Measurements from ENCODE around the gene EXD3. TPM values are rescaled to one million over a fixed set of nuclear protein-coding genes. Genes with fewer than 3 reads are reported as not detected.
A peak's percentile ranks its signal among the peaks of the same experiment; 100 is the strongest.
"Not testable (repeated sequence)": the region's sequence is repeated elsewhere in the genome, so short reads cannot be mapped to it uniquely, and the experiment has no call there.

EXD3 gene
- total RNA-seq, 1 donor from 2014 or later = 8.1 TPM

DNA sequence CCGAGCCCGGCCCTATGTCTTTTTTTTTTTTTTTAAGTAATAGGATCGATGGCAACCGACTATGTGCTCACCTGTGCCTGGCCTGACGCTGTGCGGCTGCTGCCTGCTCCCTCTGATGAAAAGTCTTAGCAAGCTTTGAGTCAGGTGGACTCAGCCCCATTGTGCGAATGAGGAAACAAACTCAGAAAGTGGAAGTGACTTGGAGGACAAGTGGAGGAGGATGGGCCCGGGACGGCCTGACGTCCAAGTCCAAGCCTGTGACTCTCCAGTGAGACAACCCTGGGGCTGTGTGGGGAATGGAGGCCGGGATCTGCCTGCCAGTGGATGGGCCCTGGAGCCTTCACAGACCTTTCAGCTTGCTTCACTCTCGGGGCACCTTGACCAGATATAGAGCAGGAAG lies 57.9 kb downstream of the EXD3 start:
- no peak for ATAC-seq

DNA sequence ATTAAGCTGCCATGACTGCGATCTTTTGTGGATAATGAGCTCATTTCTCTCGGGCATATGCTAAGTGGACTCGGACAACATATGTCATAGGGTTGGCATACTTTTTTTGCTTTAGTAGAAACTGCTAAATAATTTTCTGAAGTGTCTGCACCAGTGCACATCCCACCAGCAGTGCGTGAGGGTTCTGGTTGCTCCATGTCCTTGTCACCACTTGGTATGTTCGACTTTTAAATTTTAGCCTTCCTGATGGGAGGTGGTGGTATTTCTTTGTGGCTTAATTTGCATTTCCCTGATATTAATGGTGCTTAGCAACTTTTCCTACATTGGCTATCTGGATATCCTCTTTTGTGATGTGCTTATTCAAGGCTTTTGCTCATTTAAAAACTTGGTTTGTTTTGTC lies 63.1 kb downstream of the EXD3 start:
- no peak for ATAC-seq

DNA sequence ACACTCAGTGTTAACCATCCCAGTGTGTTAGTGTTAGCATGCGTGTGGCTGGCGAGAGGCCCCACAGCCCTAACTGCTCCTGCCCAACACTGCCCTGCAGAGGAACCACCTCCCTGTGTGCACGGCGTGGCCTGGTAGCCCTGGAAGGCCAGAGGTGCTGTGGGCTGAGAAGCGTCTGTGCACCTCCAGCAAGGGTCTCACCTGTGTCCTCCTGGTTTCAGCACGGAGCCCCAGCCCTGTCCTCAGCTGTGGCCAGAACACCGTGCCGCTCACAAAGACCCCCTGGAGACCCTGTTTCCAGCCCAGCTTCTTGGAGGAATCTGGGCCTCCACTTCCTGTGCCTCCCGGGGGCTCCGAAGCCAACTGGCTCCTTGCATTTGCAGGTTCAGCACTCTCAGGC lies 64.8 kb downstream of the EXD3 start:
- ATAC-seq = no peak

DNA sequence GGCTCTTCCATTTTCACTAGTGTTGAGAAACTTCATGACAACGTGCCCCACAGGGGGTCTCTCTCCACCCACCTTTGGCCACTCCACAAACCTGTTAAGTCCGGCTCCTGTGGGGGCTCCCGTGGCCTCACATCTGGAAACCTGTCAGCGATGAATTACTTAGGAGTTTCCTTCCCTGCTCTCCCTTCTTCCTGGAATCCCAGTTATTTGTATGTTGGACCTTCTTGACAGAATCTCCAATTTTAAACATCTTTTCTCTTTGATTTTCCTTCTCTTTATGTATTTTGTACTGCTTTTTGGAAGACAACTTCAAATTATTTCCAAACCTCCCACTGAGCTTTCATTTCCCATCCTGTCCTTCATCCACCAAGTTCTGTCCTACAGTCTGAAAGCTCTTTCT lies 65.8 kb downstream of the EXD3 start:
- no peak for ATAC-seq

DNA sequence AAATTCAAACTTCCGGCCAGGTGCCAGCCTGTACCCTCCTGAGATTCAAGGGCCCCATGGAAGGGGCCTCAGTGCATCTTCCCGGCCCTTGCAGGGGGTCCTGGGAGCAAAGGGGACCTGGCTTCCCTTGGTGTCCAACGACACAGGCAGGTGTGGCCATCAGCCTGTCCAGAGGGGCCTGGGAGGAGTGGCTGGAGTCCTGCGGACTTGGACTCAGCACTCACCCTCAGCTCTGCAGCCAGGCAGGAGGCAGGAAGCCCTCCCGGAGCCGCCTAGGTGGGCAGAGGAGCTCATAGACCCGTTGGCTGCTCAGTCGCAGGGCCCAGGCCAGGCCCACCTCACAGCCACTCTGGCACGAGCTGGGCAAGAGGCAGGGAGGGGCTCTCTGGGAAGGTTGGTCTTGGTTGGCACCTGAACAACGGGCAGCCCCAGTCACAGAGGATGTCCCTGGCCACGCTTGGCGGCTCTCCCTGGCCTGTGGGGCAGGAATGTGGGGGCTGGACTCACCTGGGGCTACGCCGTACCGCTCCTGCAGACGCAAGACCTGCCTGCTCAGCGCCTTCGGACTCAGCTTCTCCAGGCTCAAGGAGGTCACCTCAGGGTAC lies 67.1 kb downstream of the EXD3 start:
- ATAC-seq = no peak

DNA sequence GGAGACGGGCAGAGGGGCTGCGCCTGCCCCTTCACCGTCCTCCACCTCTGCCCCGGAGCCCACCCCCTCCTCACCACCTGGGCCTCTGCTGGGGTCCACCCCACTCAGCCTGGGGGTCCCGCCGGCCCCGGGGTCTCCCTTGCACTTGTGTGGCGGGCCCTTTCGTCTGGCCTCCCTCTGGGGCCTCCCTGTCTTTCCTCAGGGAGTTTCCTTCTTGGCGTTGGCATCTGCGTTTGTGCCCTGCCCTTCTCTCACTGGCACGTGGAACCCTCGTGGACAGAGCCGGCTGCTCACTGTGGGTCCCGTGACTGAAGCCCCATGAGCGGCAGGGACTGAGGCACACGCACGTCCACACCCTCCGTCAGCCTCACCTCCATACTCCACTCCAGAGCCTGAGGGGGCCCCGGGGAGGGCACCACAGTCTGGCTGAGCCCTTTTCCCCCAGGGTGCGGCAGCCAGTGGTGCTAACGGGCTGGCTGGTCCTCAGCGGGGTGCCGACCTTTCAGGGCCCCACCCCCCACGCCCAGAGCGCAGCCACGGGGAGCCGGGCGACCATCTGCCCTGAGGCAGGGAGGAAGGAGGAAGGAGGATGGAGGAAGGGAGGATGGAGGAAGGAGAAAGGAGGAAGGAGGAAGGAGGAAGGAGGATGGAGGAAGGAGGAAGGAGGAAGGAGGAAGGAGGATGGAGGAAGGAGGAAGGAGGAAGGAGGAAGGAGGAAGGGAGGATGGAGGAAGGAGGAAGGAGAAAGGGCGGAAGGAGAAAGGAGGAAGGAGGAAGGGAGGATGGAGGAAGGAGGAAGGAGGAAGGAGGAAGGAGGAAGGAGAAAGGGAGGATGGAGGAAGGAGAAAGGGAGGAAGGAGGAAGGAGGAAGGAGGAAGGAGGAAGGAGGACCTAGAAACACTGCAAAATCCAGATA lies 67.9 kb downstream of the EXD3 start:
- ATAC-seq = no peak

DNA sequence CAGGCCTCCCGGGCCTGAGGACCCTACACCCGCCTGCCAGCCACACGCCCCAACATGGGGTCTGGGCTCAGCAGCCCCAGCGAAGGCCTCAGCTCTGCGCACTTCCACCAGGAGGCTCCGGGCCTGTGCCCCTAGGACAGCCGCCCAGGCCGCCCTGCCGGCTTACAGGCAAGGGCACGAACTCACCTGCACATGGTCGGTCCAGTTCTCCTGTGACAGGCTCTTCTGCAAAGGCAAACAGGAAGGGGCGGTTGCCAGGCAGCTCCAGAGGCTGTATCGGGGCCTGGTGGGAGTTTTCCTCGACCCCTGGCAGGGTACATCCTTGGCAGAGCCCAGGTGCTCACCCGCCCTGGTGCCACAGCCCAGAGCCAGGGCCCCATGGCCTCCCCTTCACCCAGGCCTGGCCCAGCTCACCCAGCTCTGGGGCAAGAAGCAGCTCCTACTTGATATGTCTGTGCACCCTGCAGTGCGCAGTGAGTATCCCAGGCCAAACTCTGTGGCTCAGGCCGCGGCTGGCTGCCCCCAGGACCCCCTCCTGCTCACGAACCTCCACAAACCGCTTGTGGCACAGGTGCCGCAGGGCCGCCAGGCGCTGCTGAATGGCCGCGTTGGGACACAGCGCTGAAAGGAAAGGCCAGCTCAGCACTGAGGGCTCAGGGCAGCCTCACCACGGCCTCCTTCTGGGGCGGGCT lies 68.7 kb downstream of the EXD3 start:
- peak; percentile 6 for ATAC-seq

DNA sequence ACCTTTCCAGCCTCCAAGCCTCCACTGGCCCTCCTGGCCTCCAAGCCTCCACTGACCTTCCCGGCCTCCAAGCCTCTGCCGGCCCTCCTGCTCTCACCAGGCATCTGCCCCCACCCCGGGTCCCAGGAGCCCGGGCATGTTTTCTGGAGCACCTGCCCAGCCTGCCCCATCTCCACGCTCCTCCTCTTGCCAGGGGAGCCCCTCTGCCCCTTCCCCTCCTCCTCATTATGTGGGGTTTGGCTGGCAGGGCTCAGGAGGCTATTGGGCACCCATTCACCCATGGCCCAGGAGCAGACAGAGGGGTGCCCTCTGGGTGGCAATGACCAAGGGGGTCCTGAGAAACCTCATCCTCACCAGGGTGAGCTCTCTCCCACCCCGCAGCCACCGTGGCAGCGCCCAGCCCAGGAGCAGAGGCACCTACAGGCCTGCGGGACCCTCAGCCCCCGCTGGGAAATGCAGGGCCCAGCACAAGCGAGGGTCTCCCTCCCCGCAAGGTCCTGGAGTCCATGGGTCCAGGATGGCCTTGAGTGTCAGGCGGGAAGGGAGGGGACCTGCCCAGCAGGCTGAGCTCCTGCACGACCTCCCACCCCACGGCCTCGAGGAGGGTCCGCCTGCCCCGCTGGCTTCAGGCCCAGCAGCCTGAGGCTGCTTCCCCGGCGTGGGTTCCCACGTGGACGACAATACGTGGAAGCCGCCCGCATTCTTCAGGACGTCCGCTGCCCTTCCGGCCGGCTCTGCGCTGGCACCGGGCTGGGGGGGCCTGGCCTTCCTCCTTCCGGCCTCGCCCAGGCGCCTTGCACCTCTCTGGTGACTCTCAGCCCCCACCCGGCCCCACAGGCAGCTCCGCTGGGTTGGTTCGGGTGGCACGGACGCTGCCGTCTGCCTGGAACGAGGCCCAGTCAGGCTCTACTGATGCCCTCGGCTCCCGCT lies 69.5 kb downstream of the EXD3 start:
- ATAC-seq = peak; percentile 58

DNA sequence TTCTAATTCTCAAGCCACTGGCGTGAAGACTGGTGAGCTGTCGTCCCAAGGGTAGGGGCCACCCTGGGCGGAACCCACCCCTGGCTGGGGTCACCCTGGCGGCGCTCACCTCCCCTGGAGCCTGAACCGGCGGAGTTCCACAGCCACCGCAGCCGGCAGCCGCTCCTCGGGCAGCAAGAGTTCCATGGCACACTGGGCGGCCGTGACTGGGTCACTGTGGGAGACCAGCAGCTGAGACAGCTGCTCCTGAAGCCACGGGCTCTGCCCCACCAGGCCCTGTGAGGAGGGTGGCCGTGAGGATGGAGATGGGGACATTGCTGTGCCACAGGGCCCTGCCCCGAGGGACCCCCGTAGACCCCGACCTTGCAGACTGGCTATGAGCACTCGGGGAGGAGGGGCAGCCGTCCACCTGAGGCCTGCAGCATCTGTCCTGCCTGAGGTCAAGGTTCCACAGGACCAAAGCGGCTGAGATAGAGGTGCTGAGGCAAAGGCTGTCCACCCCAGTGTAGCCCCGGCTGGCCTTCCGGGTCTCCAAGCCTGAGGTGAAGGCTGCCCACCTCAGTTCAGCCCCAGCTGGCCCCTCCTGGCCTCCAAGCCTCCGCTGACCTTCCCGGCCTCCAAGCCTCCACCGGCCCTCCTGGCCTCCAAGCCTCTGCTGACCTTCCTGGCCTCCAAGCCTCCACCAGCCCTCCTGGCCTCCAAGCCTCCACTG lies 70.3 kb downstream of the EXD3 start:
- ATAC-seq = no peak

DNA sequence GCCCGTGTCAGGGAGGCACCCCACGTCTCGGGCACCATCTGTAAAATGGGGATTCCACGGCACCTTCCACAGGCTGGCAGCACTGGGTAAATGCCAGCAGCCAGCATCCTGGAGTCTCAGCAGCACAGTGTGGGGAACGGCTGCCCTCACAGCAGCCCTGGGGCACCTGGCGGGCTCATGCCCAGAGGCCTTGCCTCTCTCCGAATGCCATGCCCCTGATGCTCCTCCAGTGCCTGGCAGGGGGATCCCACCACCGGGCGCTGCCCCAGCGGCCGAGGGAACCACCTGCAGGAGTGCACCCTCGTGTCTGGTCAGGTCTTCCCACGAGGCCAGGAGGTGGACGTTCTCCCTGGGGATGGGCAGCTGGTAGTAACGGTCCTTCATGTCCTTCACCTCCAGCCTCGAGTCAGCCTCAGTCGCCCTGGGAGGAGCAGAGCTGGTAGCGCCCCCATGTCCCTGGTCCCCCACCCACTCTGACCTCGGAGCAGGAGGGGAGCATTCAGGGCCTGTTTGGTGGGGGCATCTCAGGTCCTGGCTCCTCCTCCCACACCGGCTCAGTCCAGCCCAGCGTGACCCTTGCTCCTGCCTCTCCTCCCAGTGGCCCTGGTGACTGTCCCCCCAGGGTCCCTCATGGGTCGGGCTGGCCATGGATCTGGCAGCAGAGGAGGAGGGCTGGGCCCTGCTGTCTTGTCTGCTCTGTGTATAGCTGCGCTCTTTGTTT lies 71.0 kb downstream of the EXD3 start:
- ATAC-seq = no peak

- ATAC-seq = no peak
Measured at GRCh38 chr9:137350696-137351584, 72.0 kb downstream of the EXD3 start.

- no peak for ATAC-seq
Measured at GRCh38 chr9:137349471-137350033, 73.4 kb downstream of the EXD3 start.

DNA sequence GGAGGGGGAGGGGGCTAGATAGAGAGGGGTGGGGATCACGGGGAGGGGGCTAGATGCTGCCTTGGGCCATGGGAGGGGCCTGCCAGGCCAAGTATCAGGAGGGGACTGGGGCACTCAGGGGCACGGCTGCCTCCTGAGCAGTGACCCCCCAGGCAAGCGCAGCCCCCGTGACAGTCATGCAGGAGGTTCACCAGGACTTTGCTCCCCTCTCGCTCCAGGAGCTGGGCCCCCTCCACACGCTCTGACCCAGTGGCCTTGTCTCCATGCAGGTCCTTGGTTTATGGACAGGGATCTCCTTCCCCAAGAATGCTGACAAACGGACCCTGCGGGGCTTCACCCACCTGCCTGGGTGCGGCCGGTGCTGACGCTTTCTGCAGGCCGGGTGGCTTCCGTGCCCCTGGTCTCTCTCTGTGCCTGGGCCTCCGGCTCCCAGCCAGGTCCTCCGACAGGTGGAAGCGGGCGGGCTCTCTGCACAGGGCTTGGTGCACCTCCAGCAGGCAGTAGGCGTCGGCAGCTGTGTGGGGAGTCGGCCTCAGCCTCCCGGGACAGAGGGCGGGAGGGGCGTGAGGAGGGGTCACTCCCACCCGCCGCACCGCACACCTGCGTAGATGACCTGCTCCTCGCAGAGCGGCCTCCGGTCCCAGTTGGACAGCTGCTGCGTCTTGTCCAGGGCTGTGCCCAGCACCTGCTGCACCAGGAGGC lies 74.0 kb downstream of the EXD3 start:
- no peak for ATAC-seq

DNA sequence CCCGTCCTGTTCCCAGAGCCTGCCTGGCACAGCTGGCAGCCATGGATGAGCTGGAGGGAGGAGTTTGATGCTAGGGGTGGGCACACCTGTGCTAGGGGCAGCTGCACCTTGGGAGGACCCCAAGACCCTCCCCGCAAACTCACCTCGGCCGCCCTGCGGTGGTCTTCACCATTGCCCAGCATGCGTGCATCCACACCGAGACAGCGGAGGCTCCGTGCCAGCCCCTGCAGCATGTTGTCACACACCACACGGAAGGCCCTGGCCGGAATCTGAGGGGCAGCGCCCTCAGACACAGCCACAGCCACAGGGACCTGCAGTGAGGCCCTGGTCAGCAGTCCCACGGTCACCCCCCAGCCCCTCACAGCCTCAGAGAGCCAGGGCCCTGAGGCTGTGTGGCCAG lies 75.0 kb downstream of the EXD3 start:
- ATAC-seq = no peak

DNA sequence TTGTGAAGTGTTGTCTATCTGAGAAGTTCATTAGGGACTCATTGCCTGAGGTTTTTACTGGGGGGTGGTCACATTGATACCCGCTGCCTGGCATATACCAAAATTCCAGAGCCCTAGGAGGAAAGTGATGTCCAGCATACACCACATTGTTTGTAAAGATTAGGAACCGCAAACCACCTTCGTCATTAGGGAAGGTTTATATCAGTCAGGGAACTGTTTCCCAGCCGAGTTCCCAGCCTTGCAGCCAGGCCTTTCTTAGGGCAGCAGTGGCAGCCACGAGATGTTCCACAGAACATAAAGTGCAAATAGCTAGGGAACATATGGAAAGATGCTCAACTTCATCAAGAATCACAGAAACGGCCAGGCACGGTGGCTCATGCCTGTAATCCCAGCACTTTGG lies 80.5 kb downstream of the EXD3 start:
- ATAC-seq = no peak

DNA sequence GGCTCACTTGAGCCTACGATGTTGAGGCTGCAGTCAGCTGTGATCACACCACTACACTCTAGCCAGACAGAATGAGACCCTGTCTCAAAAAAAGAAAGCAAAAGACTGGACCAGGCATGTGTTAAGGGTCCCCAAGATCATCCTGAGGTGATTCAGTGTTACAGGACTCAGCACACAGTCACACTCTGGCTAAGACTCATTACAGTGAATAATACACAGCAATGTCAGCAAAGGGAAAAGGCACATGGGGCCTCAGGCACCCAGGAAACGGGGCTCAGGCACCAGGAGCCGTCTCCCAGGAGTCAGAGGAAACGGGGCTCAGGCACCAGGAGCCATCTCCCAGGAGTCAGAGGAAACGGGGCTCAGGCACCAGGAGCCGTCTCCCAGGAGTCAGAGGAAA lies 81.7 kb downstream of the EXD3 start:
- no peak for ATAC-seq

DNA sequence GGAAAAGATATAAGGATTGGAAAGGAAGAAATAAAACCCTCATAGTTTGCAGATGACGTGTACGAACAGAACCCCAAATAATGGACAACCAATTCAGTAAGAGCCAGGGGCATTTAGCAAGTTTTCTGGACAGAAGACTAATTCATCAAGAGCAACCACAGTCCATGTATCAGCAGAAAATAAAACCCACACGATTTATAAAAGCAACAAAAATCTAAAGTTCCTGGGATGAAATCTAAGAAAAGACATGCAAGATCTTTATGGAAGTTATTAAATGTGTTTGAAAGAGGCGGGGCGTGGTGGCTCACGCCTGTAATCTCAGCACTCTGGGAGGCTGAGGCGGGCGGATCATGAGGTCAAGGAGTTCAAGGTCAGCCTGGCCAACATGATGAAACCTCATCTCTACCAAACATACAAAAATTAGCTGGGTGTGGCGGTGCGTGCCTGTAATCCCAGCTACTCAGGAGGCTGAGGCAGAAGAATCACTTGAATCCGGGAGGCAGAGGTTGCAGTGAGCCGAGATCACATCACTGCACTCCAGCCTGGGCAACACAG lies 83.0 kb downstream of the EXD3 start:
- not testable (repeated sequence) for ATAC-seq

DNA sequence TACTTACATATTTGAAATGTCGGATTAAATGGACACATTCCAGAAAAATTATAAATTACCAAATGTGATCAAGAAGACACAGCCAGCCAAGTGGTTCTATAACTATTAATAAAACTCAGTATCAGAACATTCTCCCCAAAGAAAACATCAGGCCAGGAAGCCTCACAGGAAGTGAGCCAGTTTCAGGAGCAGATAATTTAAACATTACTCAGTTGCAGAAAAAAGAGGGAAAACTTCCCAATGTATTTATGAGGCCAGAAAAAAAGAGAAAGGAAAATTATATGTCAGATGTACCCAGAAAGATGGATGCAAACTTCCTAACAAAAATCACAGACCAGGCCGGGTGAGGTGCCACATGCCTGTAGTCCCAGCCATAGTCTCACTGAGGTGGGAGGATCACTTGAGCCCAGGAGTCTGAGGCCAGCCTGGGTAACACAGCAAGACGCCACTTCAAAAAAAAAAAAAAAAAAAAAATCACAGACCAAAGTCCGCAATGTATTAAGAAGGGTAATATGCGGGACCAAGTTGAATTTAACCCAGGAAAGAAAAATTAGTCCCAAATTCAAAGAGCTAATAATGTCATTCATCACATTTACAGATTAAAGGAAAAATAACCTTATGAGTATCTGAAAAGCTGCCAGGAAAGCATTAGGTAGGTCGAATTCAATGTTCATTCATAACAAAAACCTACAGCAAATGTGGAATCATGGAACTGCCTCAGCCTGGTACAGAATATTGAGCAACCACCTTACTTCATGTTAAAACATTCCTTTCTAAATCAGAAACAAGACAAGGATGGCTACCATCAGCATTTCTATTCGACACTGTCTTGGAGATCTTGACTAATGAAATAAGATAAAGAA lies 83.7 kb downstream of the EXD3 start:
- ATAC-seq = no peak

All from esophagus mucosa (tissue), 1 donor.